NCI-H1092 treated with DMSO at 0.1 percent for 48 hours (cell line): Measurements from ENCODE around the gene TIMM50.

Experiments used
- DNase-seq: peaks from one replicate; lab custom pipeline; 2025; lab: John Stamatoyannopoulos, UW

Gene TIMM50

GRCh38 chr19:39533003-39533512 lies 52.4 kb downstream of the TIMM50 start:
- no peak for DNase-seq

- no peak for DNase-seq
Measured at GRCh38 chr19:39533791-39534190, 53.2 kb downstream of the TIMM50 start.

- no peak for DNase-seq
Measured at GRCh38 chr19:39539165-39539517, 58.5 kb downstream of the TIMM50 start.

- DNase-seq: peak; percentile 89
Measured at GRCh38 chr19:39539518-39540332, 59.1 kb downstream of the TIMM50 start, which contains the start of gene EID2. EID2 (minus strand) TSS chr19:39540161; CDS start chr19:39540079, 82 bp downstream.

GRCh38 chr19:39540333-39540673 lies 59.7 kb downstream of the TIMM50 start:
- peak; percentile 25 for DNase-seq
